DND-41 (cell line): ENCODE measurements around the gene CCNI2.

Source experiments
- ATAC-seq: fragments of 200-7000 bp; cut with Tn5 transposase; 3 replicates; pipeline ENCODE4 v1.9.1; 2021; ENCODE audit warnings: low read depth; ENCODE audit not compliant: insufficient read depth
- DNase-seq: peaks from one replicate; pipeline ENCODE4 v3.0.0-alpha.2; 2020
- H2AFZ ChIP-seq: 2 replicates; pipeline ENCODE4 v1.6.0; 2012; ENCODE audit warnings: low read depth, low read length
- H3K27ac ChIP-seq: 2 replicates; pipeline ENCODE4 v1.5.1; 2012; ENCODE audit warnings: low read length, inconsistent platforms
- H3K27me3 ChIP-seq: fragments of 200-600 bp; sonication (generic); 2 replicates; pipeline ENCODE4 v1.6.0; 2012; ENCODE audit warnings: low read length, mild to moderate bottlenecking, inconsistent platforms; ENCODE audit not compliant: insufficient read depth, poor library complexity
- H3K36me3 ChIP-seq: 2 replicates; pipeline ENCODE4 v1.5.1; 2012; ENCODE audit warnings: low read length, inconsistent platforms; ENCODE audit not compliant: insufficient read depth
- H3K4me1 ChIP-seq: 2 replicates; pipeline ENCODE4 v1.5.1; 2012; ENCODE audit warnings: mild to moderate bottlenecking, low read length; ENCODE audit not compliant: insufficient read depth
- H3K4me2 ChIP-seq: 2 replicates; pipeline ENCODE4 v1.6.0; 2012; ENCODE audit warnings: mild to moderate bottlenecking, moderate library complexity, low read length, inconsistent platforms; ENCODE audit not compliant: insufficient read depth
- H3K4me3 ChIP-seq, 2 experiments: fragments of 200-600 bp in 1 of 2; shearing (Covaris generic) in 1 of 2; 2 replicates each; pipeline ENCODE4 v1.5.1; 2012 to 2016; ENCODE audit warnings: inconsistent platforms in 2 of 2, low read length in 2 of 2, mild to moderate bottlenecking in 2 of 2, low read depth in 1 of 2, moderate library complexity in 1 of 2
- H3K79me2 ChIP-seq: 2 replicates; pipeline ENCODE4 v1.6.0; 2012; ENCODE audit warnings: low read length, inconsistent platforms; ENCODE audit not compliant: insufficient read depth
- H3K9ac ChIP-seq: 2 replicates; pipeline ENCODE4 v1.6.0; 2012; ENCODE audit warnings: low read depth, mild to moderate bottlenecking, inconsistent platforms, low read length, moderate library complexity
- H3K9me3 ChIP-seq: 2 replicates; pipeline ENCODE4 v1.5.1; 2012; ENCODE audit warnings: low read length, moderate library complexity, mild to moderate bottlenecking, inconsistent platforms; ENCODE audit not compliant: insufficient read depth, severe bottlenecking
- H4K20me1 ChIP-seq: 2 replicates; pipeline ENCODE4 v1.6.0; 2012; ENCODE audit warnings: low read length; ENCODE audit not compliant: insufficient read depth
- CTCF ChIP-seq: IDR thresholded peaks from 2 replicates; pipeline ENCODE4 v1.5.1; 2012; ENCODE audit warnings: borderline replicate concordance, low read length, moderate library complexity, mild to moderate bottlenecking; ENCODE audit not compliant: poor library complexity, severe bottlenecking; ENCODE audit errors: extremely low read depth
- EZH2 ChIP-seq: IDR thresholded peaks from 3 replicates; pipeline ENCODE4 v1.6.1; 2012; ENCODE audit warnings: borderline replicate concordance, low read depth, mild to moderate bottlenecking, moderate library complexity, low read length, inconsistent platforms; ENCODE audit not compliant: severe bottlenecking

The CCNI2 gene

GRCh38 chr5:132747616-132748440, 602 bp downstream of the CCNI2 start:
- no peak overlapping the region for H3K4me2 ChIP-seq
- TF ChIP-seq EZH2, result no peak
- no peak for TF ChIP-seq CTCF
- DNase-seq (no peak), ATAC-seq (no peak)
- no peaks in the 10 kb centered on the region for H3K36me3 ChIP-seq
- H3K9ac ChIP-seq, result no peak overlapping the region
- no peaks in the 10 kb centered on the region for H3K9me3 ChIP-seq
- no peaks in the 10 kb centered on the region for H3K27me3 ChIP-seq
- no peaks in the 10 kb centered on the region for H4K20me1 ChIP-seq
- H2AFZ ChIP-seq, result no peak overlapping the region
- no peaks in the 10 kb centered on the region for H3K79me2 ChIP-seq
- no peak overlapping the region for H3K4me3 ChIP-seq
- H3K4me1 ChIP-seq, result no peaks in the 10 kb centered on the region
- H3K27ac ChIP-seq, result no peak overlapping the region

- Histone ChIP-seq H3K4me1 (no peaks in the 10 kb centered on the region), H3K27ac (no peak overlapping the region), H3K27me3 (no peaks in the 10 kb centered on the region), H3K4me3 (no peak overlapping the region), H3K9ac (no peak overlapping the region), H3K4me2 (no peak overlapping the region), H3K9me3 (no peaks in the 10 kb centered on the region), H3K79me2 (no peaks in the 10 kb centered on the region), H2AFZ (no peak overlapping the region), H3K36me3 (no peaks in the 10 kb centered on the region), H4K20me1 (no peaks in the 10 kb centered on the region)
- no peak for DNase-seq
- ATAC-seq, result no peak
- no peak for TF ChIP-seq EZH2
- TF ChIP-seq CTCF, result no peak
Observed at GRCh38 chr5:132748522-132749000, 1.3 kb downstream of the CCNI2 start.

GRCh38 chr5:132749506-132749905, 2.3 kb downstream of the CCNI2 start:
- no peaks in the 10 kb centered on the region for H4K20me1 ChIP-seq
- no peak for DNase-seq
- H3K9ac ChIP-seq, result no peak overlapping the region
- no peak overlapping the region for H3K4me2 ChIP-seq
- H2AFZ ChIP-seq, result no peak overlapping the region
- TF ChIP-seq EZH2, result no peak
- TF ChIP-seq CTCF, result no peak
- no peaks in the 10 kb centered on the region for H3K79me2 ChIP-seq
- no peak overlapping the region for H3K27ac ChIP-seq
- H3K36me3 ChIP-seq, result no peaks in the 10 kb centered on the region
- no peak overlapping the region for H3K4me3 ChIP-seq
- no peaks in the 10 kb centered on the region for H3K27me3 ChIP-seq
- ATAC-seq, result no peak
- H3K4me1 ChIP-seq, result no peaks in the 10 kb centered on the region
- no peaks in the 10 kb centered on the region for H3K9me3 ChIP-seq
